ENCODE data around the gene CAPN1. TPM values are rescaled to one million over a fixed set of nuclear protein-coding genes. Genes with fewer than 3 reads are reported as not detected.

CAPN1 gene
- total RNA-seq, 1 donor from 2014 or later: 217 TPM

DNA sequence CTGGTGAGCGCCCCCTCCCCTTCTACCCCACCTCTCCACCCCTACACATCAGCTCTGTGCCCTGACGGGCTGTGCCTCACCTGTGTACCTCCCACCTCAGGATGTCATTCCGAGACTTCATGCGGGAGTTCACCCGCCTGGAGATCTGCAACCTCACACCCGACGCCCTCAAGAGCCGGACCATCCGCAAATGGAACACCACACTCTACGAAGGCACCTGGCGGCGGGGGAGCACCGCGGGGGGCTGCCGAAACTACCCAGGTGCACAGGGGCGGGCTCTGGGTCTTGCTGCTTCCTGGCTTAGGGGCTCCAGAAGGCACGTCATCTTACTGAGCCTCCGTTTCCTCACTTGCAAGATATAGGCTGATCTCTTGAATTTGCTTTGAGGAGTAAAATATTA is 6.8 kb downstream of the CAPN1 start:
- Mint-ChIP-seq H3K4me3 (ENCODE audit: unreplicated experiment) (no peak overlapping the region), H3K27ac (ENCODE audit: unreplicated experiment) (no peak overlapping the region), H3K36me3 (ENCODE audit: low read depth, unreplicated experiment) (peaks cover 22% of the 10 kb centered on the region), H3K4me1 (ENCODE audit: low read depth, unreplicated experiment) (peaks cover 9% of the 10 kb centered on the region), H3K27me3 (ENCODE audit: low read depth, unreplicated experiment) (no peaks in the 10 kb centered on the region), H3K9me3 (ENCODE audit: unreplicated experiment) (no peaks in the 10 kb centered on the region)
- peaks cover 14% of the 10 kb centered on the region for H3K79me2 ChIP-seq (ENCODE audit: insufficient read depth, low read length)
- H3K4me3 ChIP-seq (ENCODE audit: insufficient read depth, low read depth, low read length): no peak overlapping the region
- H3K4me1 ChIP-seq (ENCODE audit: insufficient read depth, low read length): no peaks in the 10 kb centered on the region
- H3K9ac ChIP-seq (ENCODE audit: low read length): no peak overlapping the region
- DNase-seq (ENCODE audit: low read depth): no peak
- H3K4me2 ChIP-seq (ENCODE audit: low read length): no peak overlapping the region
- TF ChIP-seq, protein P1, sequence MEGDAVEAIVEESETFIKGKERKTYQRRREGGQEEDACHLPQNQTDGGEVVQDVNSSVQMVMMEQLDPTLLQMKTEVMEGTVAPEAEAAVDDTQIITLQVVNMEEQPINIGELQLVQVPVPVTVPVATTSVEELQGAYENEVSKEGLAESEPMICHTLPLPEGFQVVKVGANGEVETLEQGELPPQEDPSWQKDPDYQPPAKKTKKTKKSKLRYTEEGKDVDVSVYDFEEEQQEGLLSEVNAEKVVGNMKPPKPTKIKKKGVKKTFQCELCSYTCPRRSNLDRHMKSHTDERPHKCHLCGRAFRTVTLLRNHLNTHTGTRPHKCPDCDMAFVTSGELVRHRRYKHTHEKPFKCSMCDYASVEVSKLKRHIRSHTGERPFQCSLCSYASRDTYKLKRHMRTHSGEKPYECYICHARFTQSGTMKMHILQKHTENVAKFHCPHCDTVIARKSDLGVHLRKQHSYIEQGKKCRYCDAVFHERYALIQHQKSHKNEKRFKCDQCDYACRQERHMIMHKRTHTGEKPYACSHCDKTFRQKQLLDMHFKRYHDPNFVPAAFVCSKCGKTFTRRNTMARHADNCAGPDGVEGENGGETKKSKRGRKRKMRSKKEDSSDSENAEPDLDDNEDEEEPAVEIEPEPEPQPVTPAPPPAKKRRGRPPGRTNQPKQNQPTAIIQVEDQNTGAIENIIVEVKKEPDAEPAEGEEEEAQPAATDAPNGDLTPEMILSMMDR (IDR thresholded peaks at IDR 0.05; ENCODE audit: insufficient read depth, low read depth, low read length): no peak
- no peak for TF ChIP-seq EZH2 (IDR thresholded peaks at IDR 0.05; ENCODE audit: insufficient read depth, low read length)
- H4K20me1 ChIP-seq (ENCODE audit: insufficient read depth, low read length): peaks cover 52% of the 10 kb centered on the region
- H3K27ac ChIP-seq (ENCODE audit: low read depth, low read length): no peak overlapping the region
- no peaks in the 10 kb centered on the region for H3K9me3 ChIP-seq (ENCODE audit: insufficient read depth, low read depth, low read length)
- H2AFZ ChIP-seq (ENCODE audit: low read depth, low read length): no peak overlapping the region
- FAIRE-seq: no peak
- peaks cover 27% of the 10 kb centered on the region for H3K36me3 ChIP-seq (ENCODE audit: insufficient read depth, low read length)
- no peaks in the 10 kb centered on the region for H3K27me3 ChIP-seq (ENCODE audit: insufficient read depth, low read length)

DNA sequence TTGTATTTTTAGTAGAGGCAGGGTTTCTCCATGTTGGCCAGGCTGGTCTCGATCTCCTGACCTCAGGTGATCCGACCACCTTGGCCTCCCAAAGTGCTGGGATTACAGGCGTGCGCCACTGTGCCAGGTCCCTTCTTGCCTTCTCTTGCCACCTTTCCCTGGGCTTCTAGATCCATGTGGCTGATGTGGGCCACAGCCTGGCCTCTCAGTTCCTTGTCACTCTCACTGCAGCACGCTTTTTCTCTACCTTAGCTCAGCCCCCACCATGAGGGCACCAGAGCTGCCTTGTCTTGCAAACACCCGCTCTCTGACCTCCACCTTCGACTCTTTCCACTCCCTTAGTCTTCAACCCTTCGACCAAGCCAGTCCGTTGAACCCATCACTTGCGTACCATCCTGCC is 7.5 kb downstream of the CAPN1 start:
- Histone ChIP-seq H3K4me3 (ENCODE audit: insufficient read depth, low read depth, low read length) (no peak overlapping the region), H3K9ac (ENCODE audit: low read length) (no peak overlapping the region), H3K4me1 (ENCODE audit: insufficient read depth, low read length) (no peaks in the 10 kb centered on the region), H3K9me3 (ENCODE audit: insufficient read depth, low read depth, low read length) (no peaks in the 10 kb centered on the region), H3K36me3 (ENCODE audit: insufficient read depth, low read length) (peaks cover 29% of the 10 kb centered on the region), H3K27me3 (ENCODE audit: insufficient read depth, low read length) (no peaks in the 10 kb centered on the region), H3K4me2 (ENCODE audit: low read length) (no peak overlapping the region), H2AFZ (ENCODE audit: low read depth, low read length) (no peak overlapping the region), H3K79me2 (ENCODE audit: insufficient read depth, low read length) (peaks cover 7% of the 10 kb centered on the region), H4K20me1 (ENCODE audit: insufficient read depth, low read length) (peaks cover 45% of the 10 kb centered on the region), H3K27ac (ENCODE audit: low read depth, low read length) (no peak overlapping the region)
- FAIRE-seq: no peak
- Mint-ChIP-seq H3K36me3 (ENCODE audit: low read depth, unreplicated experiment) (peaks cover 20% of the 10 kb centered on the region), H3K27me3 (ENCODE audit: low read depth, unreplicated experiment) (no peaks in the 10 kb centered on the region), H3K4me1 (ENCODE audit: low read depth, unreplicated experiment) (peaks cover 2% of the 10 kb centered on the region), H3K4me3 (ENCODE audit: unreplicated experiment) (no peak overlapping the region), H3K9me3 (ENCODE audit: unreplicated experiment) (no peaks in the 10 kb centered on the region), H3K27ac (ENCODE audit: unreplicated experiment) (no peak overlapping the region)
- DNase-seq (ENCODE audit: low read depth): no peak
- TF ChIP-seq, protein P1 (IDR thresholded peaks at IDR 0.05; ENCODE audit: insufficient read depth, low read depth, low read length): no peak
- TF ChIP-seq EZH2 (IDR thresholded peaks at IDR 0.05; ENCODE audit: insufficient read depth, low read length): no peak

GRCh38 chr11:65194564-65194963 is 12.8 kb downstream of the CAPN1 start:
- no peaks in the 10 kb centered on the region for H3K4me1 ChIP-seq (ENCODE audit: insufficient read depth, low read length)
- no peaks in the 10 kb centered on the region for H3K9me3 ChIP-seq (ENCODE audit: insufficient read depth, low read depth, low read length)
- H3K27ac ChIP-seq (ENCODE audit: low read depth, low read length): no peak overlapping the region
- Mint-ChIP-seq H3K27ac (ENCODE audit: unreplicated experiment) (no peak overlapping the region), H3K4me3 (ENCODE audit: unreplicated experiment) (no peak overlapping the region), H3K4me1 (ENCODE audit: low read depth, unreplicated experiment) (no peaks in the 10 kb centered on the region), H3K36me3 (ENCODE audit: low read depth, unreplicated experiment) (peaks cover 18% of the 10 kb centered on the region), H3K27me3 (ENCODE audit: low read depth, unreplicated experiment) (no peaks in the 10 kb centered on the region), H3K9me3 (ENCODE audit: unreplicated experiment) (no peaks in the 10 kb centered on the region)
- no peak for DNase-seq (ENCODE audit: low read depth)
- peaks cover 36% of the 10 kb centered on the region for H3K36me3 ChIP-seq (ENCODE audit: insufficient read depth, low read length)
- H3K4me3 ChIP-seq (ENCODE audit: insufficient read depth, low read depth, low read length): no peak overlapping the region
- H3K9ac ChIP-seq (ENCODE audit: low read length): no peak overlapping the region
- no peaks in the 10 kb centered on the region for H3K27me3 ChIP-seq (ENCODE audit: insufficient read depth, low read length)
- H4K20me1 ChIP-seq (ENCODE audit: insufficient read depth, low read length): peaks cover 7% of the 10 kb centered on the region
- peaks cover 5% of the 10 kb centered on the region for H3K79me2 ChIP-seq (ENCODE audit: insufficient read depth, low read length)
- TF ChIP-seq, protein P1 (IDR thresholded peaks at IDR 0.05; ENCODE audit: insufficient read depth, low read depth, low read length): no peak
- no peak for TF ChIP-seq EZH2 (IDR thresholded peaks at IDR 0.05; ENCODE audit: insufficient read depth, low read length)
- no peak for FAIRE-seq
- no peak overlapping the region for H2AFZ ChIP-seq (ENCODE audit: low read depth, low read length)
- H3K4me2 ChIP-seq (ENCODE audit: low read length): no peak overlapping the region
